SK-N-MC (cell line): ENCODE results near the gene TLDC2.

Experiments
- DNase-seq: peaks from one replicate; pipeline ENCODE4 v3.0.0-alpha.2; 2011; ENCODE audit warnings: low read depth, low spot score
- H3K27ac ChIP-seq: fragments of 200-600 bp; sonication (generic); 2 replicates; pipeline ENCODE4 v1.5.1; 2016; ENCODE audit warnings: mixed run types
- H3K36me3 ChIP-seq: fragments of 200-600 bp; sonication (generic); 2 replicates; pipeline ENCODE4 v1.6.1; 2017; ENCODE audit warnings: antibody characterized with exemption, low read length, mixed read lengths; ENCODE audit not compliant: insufficient read depth
- H3K4me3 ChIP-seq: fragments of 200-600 bp; sonication (generic); 2 replicates; pipeline ENCODE4 v1.5.1; 2016
- H3K9ac ChIP-seq: fragments of 200-600 bp; sonication (generic); 2 replicates; pipeline ENCODE4 v1.8.0; 2017; ENCODE audit warnings: mixed run types, mixed read lengths; ENCODE audit not compliant: insufficient read length
- H3K9me3 ChIP-seq: fragments of 200-600 bp; sonication (generic); 2 replicates; pipeline ENCODE4 v1.6.1; 2017; ENCODE audit warnings: low read depth, mild to moderate bottlenecking, antibody characterized with exemption, low read length, moderate library complexity, mixed read lengths
- EZH2 ChIP-seq: fragments of 200-600 bp; sonication (generic); IDR thresholded peaks from one replicate; pipeline ENCODE4 v1.6.1; 2017; ENCODE audit warnings: antibody characterized with exemption
- FOXP2 ChIP-seq: optimal IDR thresholded peaks from 2 replicates; pipeline ENCODE3; 2011; ENCODE audit warnings: mild to moderate bottlenecking, moderate library complexity; ENCODE audit not compliant: insufficient read depth; ENCODE audit errors: extremely low read length, control extremely low read depth
- POLR2AphosphoS5 ChIP-seq: IDR thresholded peaks from 2 replicates; pipeline ENCODE4 v1.6.1; 2012; ENCODE audit warnings: mild to moderate bottlenecking, low read depth, low read length, borderline replicate concordance

The TLDC2 gene

GRCh38 chr20:36908603-36909002 lies 32.7 kb downstream of the TLDC2 start:
- no peak for DNase-seq
- Histone ChIP-seq H3K36me3 (no peaks in the 10 kb centered on the region), H3K4me3 (no peak overlapping the region), H3K27ac (no peak overlapping the region), H3K9ac (no peak overlapping the region), H3K9me3 (no peaks in the 10 kb centered on the region)
- TF ChIP-seq FOXP2: no peak

- H3K9ac ChIP-seq: no peak overlapping the region
- no peaks in the 10 kb centered on the region for H3K36me3 ChIP-seq
- H3K27ac ChIP-seq: no peak overlapping the region
- TF ChIP-seq EZH2 (no peak), POLR2AphosphoS5 (no peak), FOXP2 (no peak)
- H3K9me3 ChIP-seq: no peaks in the 10 kb centered on the region
- no peak for DNase-seq
- H3K4me3 ChIP-seq: no peak overlapping the region
Observed at GRCh38 chr20:36916199-36916598, 40.3 kb downstream of the TLDC2 start.

DNA sequence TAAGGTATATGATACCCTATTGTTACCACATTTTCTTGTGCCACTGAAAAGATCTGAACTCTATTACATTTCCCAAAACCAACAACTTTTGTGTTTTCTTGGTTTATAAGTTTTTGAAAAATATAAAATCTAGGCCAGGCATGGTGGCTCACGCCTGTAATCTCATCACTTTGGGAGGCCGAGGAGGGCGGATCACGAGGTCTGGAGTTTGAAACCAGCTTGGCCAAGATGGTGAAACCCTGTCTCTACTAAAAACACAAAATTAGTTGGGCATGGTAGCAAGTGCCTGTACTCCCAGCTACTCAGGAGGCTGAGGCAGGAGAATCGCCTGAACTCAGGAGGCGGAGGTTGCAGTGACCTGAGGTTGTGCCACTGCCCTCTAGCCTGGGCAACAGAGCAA lies 41.3 kb downstream of the TLDC2 start:
- no peak for TF ChIP-seq POLR2AphosphoS5
- no peak for TF ChIP-seq EZH2
- TF ChIP-seq FOXP2: no peak
- DNase-seq: no peak
- Histone ChIP-seq H3K36me3 (no peaks in the 10 kb centered on the region), H3K4me3 (no peak overlapping the region), H3K9ac (no peak overlapping the region), H3K27ac (no peak overlapping the region), H3K9me3 (no peaks in the 10 kb centered on the region)

- no peak overlapping the region for H3K4me3 ChIP-seq
- no peaks in the 10 kb centered on the region for H3K36me3 ChIP-seq
- H3K9me3 ChIP-seq: no peaks in the 10 kb centered on the region
- H3K9ac ChIP-seq: no peak overlapping the region
- no peak overlapping the region for H3K27ac ChIP-seq
- no peak for DNase-seq
- TF ChIP-seq POLR2AphosphoS5 (no peak), EZH2 (no peak), FOXP2 (no peak)
Observed at GRCh38 chr20:36917943-36918342, 42.0 kb downstream of the TLDC2 start.

DNA sequence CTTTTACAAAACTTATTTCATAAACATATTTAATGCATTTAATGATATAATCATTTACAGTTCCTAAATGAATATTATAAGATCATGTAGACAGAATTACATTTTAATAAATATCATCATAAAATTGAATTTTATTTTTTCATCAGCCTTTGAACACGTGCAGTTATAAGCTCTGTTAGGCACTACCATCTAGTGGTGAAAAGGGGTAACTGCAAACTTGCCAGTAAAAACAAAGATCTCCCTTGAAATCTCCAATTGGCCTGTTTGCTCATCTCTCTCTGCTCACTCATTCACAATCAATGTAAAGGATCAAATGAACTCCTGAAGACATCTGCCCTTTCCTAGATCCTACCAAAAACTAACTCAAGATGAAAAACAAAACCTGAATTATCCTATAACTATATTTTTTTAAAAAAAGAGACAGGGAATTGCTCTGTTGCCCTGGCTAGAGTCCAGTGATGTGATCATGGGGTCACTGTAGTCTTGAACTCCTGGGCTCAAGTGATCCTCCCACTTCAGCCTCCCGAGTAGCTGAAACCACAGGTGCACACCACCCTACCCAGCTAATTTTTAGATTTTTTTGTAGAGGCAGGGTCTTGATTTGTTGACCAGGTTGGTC lies 43.9 kb downstream of the TLDC2 start:
- no peak overlapping the region for H3K9ac ChIP-seq
- TF ChIP-seq POLR2AphosphoS5 (no peak), FOXP2 (no peak), EZH2 (no peak)
- H3K36me3 ChIP-seq: no peaks in the 10 kb centered on the region
- no peak overlapping the region for H3K4me3 ChIP-seq
- no peaks in the 10 kb centered on the region for H3K9me3 ChIP-seq
- H3K27ac ChIP-seq: no peak overlapping the region
- peak; percentile 59 for DNase-seq

- Histone ChIP-seq H3K36me3 (no peaks in the 10 kb centered on the region), H3K4me3 (no peak overlapping the region), H3K9ac (no peak overlapping the region), H3K27ac (no peak overlapping the region), H3K9me3 (no peaks in the 10 kb centered on the region)
- no peak for DNase-seq
- no peak for TF ChIP-seq EZH2
- TF ChIP-seq POLR2AphosphoS5: no peak
- TF ChIP-seq FOXP2: no peak
Observed at GRCh38 chr20:36920334-36920730, 44.4 kb downstream of the TLDC2 start.

DNA sequence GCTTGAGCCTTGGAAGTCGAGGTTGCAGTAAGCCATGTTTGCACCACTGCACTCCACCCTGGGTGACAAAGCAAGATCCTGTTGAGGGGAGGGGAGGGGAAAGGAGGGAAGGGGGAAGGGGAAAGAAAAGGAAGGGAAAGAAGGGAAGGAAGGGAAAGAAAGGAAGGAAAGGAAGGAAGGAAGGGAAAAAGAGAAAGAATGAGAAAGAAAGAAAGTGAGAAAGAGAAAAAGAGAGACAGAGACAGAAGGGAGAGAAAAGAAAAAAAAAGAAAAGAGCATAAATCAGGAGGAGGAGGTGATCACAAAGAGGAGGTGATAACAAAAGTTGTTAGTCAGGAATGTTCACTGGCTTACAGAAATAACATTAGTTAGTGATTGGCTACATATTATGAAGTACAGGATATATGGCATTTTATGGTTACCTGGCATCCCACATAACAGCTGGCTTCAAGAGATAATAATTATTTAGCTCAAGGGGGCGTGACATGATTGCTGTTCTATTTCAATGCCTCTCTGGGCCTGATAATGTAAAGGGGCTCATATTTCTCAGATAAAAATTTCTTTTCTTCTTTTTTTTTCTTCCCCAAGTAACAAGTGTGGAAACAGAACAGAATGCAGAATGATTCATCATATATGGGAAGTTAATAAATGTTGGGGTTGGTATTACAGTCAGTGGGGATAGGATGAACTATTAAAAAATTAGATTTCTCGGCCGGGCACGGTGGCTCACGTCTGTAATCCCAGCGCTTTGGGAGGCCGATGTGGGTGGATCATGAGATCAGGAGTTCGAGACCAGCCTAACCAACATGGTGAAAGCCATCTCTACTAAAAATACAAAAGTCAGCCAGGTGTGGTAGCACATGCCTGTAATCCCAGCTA lies 48.5 kb downstream of the TLDC2 start:
- Histone ChIP-seq H3K4me3 (no peak overlapping the region), H3K27ac (no peak overlapping the region), H3K9ac (no peak overlapping the region), H3K36me3 (no peaks in the 10 kb centered on the region), H3K9me3 (no peaks in the 10 kb centered on the region)
- no peak for DNase-seq
- no peak for TF ChIP-seq POLR2AphosphoS5
- no peak for TF ChIP-seq EZH2
- no peak for TF ChIP-seq FOXP2

DNA sequence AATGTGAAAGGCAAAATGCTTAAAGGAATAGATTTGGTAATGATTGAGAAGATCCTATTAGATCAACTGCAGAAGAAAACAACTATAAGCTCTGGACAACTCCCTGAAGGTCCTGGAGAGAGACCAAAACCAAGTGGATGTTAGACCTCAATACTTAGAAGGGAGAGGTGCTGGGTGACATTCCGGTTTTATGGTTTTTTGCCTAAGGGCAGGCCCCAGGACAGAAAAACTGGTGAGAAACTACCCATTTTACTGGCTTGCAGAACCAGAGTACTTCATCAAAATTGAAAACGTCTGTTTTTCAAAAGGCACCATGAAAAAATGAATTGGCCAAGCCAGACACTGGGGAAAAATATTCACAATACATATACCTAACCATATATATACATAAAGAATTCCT lies 49.3 kb downstream of the TLDC2 start:
- H3K36me3 ChIP-seq: no peaks in the 10 kb centered on the region
- H3K9ac ChIP-seq: no peak overlapping the region
- DNase-seq: no peak
- no peaks in the 10 kb centered on the region for H3K9me3 ChIP-seq
- H3K4me3 ChIP-seq: no peak overlapping the region
- TF ChIP-seq POLR2AphosphoS5: no peak
- TF ChIP-seq EZH2: no peak
- TF ChIP-seq FOXP2: no peak
- H3K27ac ChIP-seq: peak overlapping the region; percentile 14; the same call in 1 of the 2 replicates

DNA sequence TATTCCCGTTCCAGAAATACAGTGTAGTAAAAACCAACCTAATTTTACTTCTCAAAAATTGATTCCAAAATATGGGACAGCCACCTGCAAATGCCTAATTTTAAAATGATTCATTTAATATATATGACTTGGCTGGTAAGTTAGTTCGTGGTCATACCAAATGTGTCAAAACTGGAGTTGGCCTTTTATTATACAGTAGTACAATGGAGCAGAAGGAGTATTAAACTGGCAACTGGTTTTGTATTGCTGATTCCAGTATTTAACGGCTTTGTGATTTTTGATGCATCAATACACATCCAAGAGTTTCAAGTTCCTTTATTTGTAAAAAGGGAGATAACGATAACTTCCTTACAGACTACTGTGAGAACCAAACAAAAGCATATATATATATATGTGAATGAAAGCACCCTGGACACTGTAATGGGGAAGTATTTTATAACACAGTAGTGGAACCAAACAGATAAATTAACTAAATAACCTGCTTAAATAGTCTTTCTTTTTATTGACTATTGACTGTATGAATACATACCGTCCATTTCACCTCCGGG lies 50.8 kb downstream of the TLDC2 start:
- no peak overlapping the region for H3K9ac ChIP-seq
- H3K9me3 ChIP-seq: no peaks in the 10 kb centered on the region
- H3K4me3 ChIP-seq: no peak overlapping the region
- no peaks in the 10 kb centered on the region for H3K36me3 ChIP-seq
- no peak for DNase-seq
- no peak overlapping the region for H3K27ac ChIP-seq
- TF ChIP-seq EZH2: no peak
- TF ChIP-seq FOXP2: no peak
- no peak for TF ChIP-seq POLR2AphosphoS5
